Measurements from ENCODE around the gene LCE1F.

DNA sequence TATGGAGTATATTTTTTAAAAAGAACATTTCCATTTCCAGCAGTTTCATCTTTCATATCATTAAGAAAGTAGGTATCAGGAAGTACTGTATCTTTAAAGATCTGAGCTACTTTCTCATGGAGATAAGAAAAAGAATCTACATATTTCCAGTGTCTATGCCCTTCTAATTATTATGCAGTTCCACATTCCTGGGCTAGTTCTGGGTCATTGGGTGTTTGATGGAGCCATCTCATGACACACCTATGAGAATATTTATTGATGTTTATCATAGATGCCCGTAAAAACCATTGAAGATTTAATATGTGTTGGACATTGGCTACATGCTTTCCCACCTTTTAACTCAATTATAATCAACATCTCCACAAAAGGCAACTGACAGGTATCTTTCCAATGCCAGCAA lies 46.0 kb upstream of the LCE1F start:
- no peak for TF ChIP-seq POLR2A (IDR thresholded peaks at IDR 0.05)
- TF ChIP-seq CTCF (IDR thresholded peaks at IDR 0.05 in 4 of 5, conservative IDR thresholded peaks at IDR 0.05 in 1 of 5): no peak

Data from gastrocnemius medialis (tissue), 4 donors.